Measurements from ENCODE around the gene EMID1. TPM values are rescaled to one million over a fixed set of nuclear protein-coding genes. Genes with fewer than 3 reads are reported as not detected.
A peak's percentile ranks its signal among the peaks of the same experiment; 100 is the strongest.

EMID1 gene
- total RNA-seq, 1 experiment from 2014 or later: 6.1 TPM

DNA sequence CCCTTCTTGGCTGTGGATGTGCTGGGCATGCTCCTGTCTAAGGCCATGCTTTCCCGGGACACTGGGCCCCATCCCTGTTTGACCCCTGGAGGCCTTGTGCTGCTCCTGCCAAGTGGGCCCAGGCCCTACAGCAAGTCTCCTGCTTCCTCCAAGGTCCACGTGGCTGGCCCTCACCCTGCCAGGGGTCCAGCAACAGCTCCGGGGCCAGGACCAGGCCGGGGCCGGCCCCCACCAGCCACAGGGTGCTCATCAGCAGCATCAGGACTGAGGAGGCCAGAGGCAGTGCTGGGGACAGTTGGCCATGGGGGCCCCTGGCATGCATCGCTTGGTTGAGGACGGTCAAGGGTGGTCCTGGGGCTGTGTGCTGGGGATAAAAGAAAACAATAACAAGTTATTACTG is 59.6 kb downstream of the EMID1 start (continued):
- TF ChIP-seq, protein P1, sequence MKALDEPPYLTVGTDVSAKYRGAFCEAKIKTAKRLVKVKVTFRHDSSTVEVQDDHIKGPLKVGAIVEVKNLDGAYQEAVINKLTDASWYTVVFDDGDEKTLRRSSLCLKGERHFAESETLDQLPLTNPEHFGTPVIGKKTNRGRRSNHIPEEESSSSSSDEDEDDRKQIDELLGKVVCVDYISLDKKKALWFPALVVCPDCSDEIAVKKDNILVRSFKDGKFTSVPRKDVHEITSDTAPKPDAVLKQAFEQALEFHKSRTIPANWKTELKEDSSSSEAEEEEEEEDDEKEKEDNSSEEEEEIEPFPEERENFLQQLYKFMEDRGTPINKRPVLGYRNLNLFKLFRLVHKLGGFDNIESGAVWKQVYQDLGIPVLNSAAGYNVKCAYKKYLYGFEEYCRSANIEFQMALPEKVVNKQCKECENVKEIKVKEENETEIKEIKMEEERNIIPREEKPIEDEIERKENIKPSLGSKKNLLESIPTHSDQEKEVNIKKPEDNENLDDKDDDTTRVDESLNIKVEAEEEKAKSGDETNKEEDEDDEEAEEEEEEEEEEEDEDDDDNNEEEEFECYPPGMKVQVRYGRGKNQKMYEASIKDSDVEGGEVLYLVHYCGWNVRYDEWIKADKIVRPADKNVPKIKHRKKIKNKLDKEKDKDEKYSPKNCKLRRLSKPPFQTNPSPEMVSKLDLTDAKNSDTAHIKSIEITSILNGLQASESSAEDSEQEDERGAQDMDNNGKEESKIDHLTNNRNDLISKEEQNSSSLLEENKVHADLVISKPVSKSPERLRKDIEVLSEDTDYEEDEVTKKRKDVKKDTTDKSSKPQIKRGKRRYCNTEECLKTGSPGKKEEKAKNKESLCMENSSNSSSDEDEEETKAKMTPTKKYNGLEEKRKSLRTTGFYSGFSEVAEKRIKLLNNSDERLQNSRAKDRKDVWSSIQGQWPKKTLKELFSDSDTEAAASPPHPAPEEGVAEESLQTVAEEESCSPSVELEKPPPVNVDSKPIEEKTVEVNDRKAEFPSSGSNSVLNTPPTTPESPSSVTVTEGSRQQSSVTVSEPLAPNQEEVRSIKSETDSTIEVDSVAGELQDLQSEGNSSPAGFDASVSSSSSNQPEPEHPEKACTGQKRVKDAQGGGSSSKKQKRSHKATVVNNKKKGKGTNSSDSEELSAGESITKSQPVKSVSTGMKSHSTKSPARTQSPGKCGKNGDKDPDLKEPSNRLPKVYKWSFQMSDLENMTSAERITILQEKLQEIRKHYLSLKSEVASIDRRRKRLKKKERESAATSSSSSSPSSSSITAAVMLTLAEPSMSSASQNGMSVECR (CRISPR knock-in tag; IDR thresholded peaks at IDR 0.05; ENCODE audit: borderline replicate concordance): no peak
- TF ChIP-seq ZNF138 (CRISPR knock-in tag; conservative IDR thresholded peaks at IDR 0.05) (no peak), ZNF232 (CRISPR knock-in tag; IDR thresholded peaks at IDR 0.05) (no peak), CBFB (CRISPR knock-in tag; IDR thresholded peaks at IDR 0.05; ENCODE audit: low read depth) (no peak), ZNF396 (CRISPR knock-in tag; IDR thresholded peaks at IDR 0.05; ENCODE audit: borderline replicate concordance) (no peak), ZNF263 (CRISPR knock-in tag; IDR thresholded peaks at IDR 0.05; ENCODE audit: low read depth) (no peak), HMGA2 (CRISPR knock-in tag; IDR thresholded peaks at IDR 0.05) (no peak), ZNF219 (CRISPR knock-in tag; IDR thresholded peaks at IDR 0.05; ENCODE audit: borderline replicate concordance) (no peak)
- TF ChIP-seq, protein P2, sequence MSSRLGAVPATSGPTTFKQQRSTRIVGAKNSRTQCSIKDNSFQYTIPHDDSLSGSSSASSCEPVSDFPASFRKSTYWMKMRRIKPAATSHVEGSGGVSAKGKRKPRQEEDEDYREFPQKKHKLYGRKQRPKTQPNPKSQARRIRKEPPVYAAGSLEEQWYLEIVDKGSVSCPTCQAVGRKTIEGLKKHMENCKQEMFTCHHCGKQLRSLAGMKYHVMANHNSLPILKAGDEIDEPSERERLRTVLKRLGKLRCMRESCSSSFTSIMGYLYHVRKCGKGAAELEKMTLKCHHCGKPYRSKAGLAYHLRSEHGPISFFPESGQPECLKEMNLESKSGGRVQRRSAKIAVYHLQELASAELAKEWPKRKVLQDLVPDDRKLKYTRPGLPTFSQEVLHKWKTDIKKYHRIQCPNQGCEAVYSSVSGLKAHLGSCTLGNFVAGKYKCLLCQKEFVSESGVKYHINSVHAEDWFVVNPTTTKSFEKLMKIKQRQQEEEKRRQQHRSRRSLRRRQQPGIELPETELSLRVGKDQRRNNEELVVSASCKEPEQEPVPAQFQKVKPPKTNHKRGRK (CRISPR knock-in tag; IDR thresholded peaks at IDR 0.05; ENCODE audit: borderline replicate concordance): no peak
- TF ChIP-seq, protein P3, sequence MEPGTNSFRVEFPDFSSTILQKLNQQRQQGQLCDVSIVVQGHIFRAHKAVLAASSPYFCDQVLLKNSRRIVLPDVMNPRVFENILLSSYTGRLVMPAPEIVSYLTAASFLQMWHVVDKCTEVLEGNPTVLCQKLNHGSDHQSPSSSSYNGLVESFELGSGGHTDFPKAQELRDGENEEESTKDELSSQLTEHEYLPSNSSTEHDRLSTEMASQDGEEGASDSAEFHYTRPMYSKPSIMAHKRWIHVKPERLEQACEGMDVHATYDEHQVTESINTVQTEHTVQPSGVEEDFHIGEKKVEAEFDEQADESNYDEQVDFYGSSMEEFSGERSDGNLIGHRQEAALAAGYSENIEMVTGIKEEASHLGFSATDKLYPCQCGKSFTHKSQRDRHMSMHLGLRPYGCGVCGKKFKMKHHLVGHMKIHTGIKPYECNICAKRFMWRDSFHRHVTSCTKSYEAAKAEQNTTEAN (CRISPR knock-in tag; IDR thresholded peaks at IDR 0.05): no peak
- TF ChIP-seq, protein P4, sequence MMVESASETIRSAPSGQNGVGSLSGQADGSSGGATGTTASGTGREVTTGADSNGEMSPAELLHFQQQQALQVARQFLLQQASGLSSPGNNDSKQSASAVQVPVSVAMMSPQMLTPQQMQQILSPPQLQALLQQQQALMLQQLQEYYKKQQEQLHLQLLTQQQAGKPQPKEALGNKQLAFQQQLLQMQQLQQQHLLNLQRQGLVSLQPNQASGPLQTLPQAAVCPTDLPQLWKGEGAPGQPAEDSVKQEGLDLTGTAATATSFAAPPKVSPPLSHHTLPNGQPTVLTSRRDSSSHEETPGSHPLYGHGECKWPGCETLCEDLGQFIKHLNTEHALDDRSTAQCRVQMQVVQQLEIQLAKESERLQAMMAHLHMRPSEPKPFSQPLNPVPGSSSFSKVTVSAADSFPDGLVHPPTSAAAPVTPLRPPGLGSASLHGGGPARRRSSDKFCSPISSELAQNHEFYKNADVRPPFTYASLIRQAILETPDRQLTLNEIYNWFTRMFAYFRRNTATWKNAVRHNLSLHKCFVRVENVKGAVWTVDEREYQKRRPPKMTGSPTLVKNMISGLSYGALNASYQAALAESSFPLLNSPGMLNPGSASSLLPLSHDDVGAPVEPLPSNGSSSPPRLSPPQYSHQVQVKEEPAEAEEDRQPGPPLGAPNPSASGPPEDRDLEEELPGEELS (CRISPR knock-in tag; IDR thresholded peaks at IDR 0.05): no peak
- TF ChIP-seq, protein P5, sequence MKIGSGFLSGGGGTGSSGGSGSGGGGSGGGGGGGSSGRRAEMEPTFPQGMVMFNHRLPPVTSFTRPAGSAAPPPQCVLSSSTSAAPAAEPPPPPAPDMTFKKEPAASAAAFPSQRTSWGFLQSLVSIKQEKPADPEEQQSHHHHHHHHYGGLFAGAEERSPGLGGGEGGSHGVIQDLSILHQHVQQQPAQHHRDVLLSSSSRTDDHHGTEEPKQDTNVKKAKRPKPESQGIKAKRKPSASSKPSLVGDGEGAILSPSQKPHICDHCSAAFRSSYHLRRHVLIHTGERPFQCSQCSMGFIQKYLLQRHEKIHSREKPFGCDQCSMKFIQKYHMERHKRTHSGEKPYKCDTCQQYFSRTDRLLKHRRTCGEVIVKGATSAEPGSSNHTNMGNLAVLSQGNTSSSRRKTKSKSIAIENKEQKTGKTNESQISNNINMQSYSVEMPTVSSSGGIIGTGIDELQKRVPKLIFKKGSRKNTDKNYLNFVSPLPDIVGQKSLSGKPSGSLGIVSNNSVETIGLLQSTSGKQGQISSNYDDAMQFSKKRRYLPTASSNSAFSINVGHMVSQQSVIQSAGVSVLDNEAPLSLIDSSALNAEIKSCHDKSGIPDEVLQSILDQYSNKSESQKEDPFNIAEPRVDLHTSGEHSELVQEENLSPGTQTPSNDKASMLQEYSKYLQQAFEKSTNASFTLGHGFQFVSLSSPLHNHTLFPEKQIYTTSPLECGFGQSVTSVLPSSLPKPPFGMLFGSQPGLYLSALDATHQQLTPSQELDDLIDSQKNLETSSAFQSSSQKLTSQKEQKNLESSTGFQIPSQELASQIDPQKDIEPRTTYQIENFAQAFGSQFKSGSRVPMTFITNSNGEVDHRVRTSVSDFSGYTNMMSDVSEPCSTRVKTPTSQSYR (CRISPR knock-in tag; IDR thresholded peaks at IDR 0.05): no peak

DNA sequence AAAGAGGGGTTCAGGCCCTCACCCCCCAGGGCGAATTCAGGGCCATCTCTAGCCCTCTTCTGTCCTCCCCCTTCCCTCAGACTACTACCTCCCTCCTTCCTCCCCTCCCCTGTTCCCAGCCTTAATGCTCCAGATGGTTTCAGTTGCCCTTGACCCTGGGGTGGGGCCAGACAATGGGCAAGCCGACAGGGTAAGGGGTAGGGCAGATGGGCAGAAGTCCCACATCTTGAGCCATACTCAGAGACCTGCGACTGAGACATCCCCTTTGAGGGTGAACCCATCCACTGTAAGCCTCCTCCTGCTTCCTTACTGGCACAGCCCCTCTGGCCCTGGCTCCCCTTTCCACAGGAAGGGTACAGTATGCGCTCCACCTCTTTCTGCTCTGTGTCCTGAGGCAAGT is 60.2 kb downstream of the EMID1 start:
- Mint-ChIP-seq H3K27me3 (ENCODE audit: low read depth) (peaks cover 4% of the 10 kb centered on the region), H3K4me1 (peaks cover 27% of the 10 kb centered on the region), H3K9me3 (no peaks in the 10 kb centered on the region), H3K36me3 (peaks cover 30% of the 10 kb centered on the region), H3K4me3 (peak overlapping the region; percentile 85), H3K27ac (peak overlapping the region; percentile 73)
- ATAC-seq (no peak), DNase-seq (ENCODE audit: low spot score) (no peak)
- POLR2A ChIA-PET: interaction anchor here (1.3 kb wide), 1 partner anchor 60 kb away, joined by 6 read pairs; the partner anchor contains the start of gene EMID1
- CTCF ChIA-PET: interaction anchor here (1.2 to 1.5 kb wide), 3 partner anchors 20 to 112 kb away, joined by 4 to 10 read pairs (median 7); no protein-coding TSS in a partner anchor
- TF ChIP-seq, protein P6, sequence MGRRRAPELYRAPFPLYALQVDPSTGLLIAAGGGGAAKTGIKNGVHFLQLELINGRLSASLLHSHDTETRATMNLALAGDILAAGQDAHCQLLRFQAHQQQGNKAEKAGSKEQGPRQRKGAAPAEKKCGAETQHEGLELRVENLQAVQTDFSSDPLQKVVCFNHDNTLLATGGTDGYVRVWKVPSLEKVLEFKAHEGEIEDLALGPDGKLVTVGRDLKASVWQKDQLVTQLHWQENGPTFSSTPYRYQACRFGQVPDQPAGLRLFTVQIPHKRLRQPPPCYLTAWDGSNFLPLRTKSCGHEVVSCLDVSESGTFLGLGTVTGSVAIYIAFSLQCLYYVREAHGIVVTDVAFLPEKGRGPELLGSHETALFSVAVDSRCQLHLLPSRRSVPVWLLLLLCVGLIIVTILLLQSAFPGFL (CRISPR knock-in tag; IDR thresholded peaks at IDR 0.05; ENCODE audit: borderline replicate concordance): no peak
- TF ChIP-seq NFYB (CRISPR knock-in tag; conservative IDR thresholded peaks at IDR 0.05; ENCODE audit: low read depth): no peak
- TF ChIP-seq ATF1 (CRISPR knock-in tag; IDR thresholded peaks at IDR 0.05): no peak
- TF ChIP-seq TP53 (CRISPR knock-in tag; IDR thresholded peaks at IDR 0.05): no peak
- no peak for TF ChIP-seq CBFB (CRISPR knock-in tag; IDR thresholded peaks at IDR 0.05; ENCODE audit: low read depth)
- TF ChIP-seq ZNF138 (CRISPR knock-in tag; conservative IDR thresholded peaks at IDR 0.05): no peak
- TF ChIP-seq TEAD4 (CRISPR knock-in tag; IDR thresholded peaks at IDR 0.05): no peak
- TF ChIP-seq GRHL2 (CRISPR knock-in tag; IDR thresholded peaks at IDR 0.05; ENCODE audit: insufficient replicate concordance, severe bottlenecking): no peak
- TF ChIP-seq FOXP1 (CRISPR knock-in tag; IDR thresholded peaks at IDR 0.05; ENCODE audit: borderline replicate concordance): no peak
- no peak for TF ChIP-seq ZNF671 (CRISPR knock-in tag; IDR thresholded peaks at IDR 0.05)
- no peak for TF ChIP-seq SMAD3 (CRISPR knock-in tag; IDR thresholded peaks at IDR 0.05; ENCODE audit: borderline replicate concordance)
- TF ChIP-seq, protein P7, sequence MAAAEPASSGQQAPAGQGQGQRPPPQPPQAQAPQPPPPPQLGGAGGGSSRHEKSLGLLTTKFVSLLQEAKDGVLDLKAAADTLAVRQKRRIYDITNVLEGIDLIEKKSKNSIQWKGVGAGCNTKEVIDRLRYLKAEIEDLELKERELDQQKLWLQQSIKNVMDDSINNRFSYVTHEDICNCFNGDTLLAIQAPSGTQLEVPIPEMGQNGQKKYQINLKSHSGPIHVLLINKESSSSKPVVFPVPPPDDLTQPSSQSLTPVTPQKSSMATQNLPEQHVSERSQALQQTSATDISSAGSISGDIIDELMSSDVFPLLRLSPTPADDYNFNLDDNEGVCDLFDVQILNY (CRISPR knock-in tag; IDR thresholded peaks at IDR 0.05): no peak
- no peak for TF ChIP-seq NFE2L1 (CRISPR knock-in tag; IDR thresholded peaks at IDR 0.05)

Measured in WTC11 (cell line).